GM19025 (cell line): ENCODE results near the gene HBE1.

Experiments used
- ATAC-seq: cut with Tn5 transposase; IDR thresholded peaks from one replicate; pipeline ENCODE4 v1.9.1; 2021; ENCODE audit warnings: mild to moderate bottlenecking, low read depth, moderate library complexity; ENCODE audit not compliant: unreplicated experiment

The HBE1 gene

GRCh38 chr11:5238486-5238885, 31.3 kb downstream of the HBE1 start:
- ATAC-seq: no peak

- no peak for ATAC-seq
These were observed 32.3 kb downstream of the HBE1 start for GRCh38 chr11:5237420-5237819.

- no peak for ATAC-seq
These were observed 34.2 kb downstream of the HBE1 start for GRCh38 chr11:5235364-5236095.

GRCh38 chr11:5234381-5234834, 35.3 kb downstream of the HBE1 start, which contains the start of gene HBD:
Gene HBD (minus strand): TSS chr11:5234483. CDS start chr11:5234433, 50 bp downstream.
- ATAC-seq: no peak

GRCh38 chr11:5233307-5233706, 36.4 kb downstream of the HBE1 start:
- no peak for ATAC-seq

- ATAC-seq: no peak
These were observed 36.9 kb downstream of the HBE1 start for GRCh38 chr11:5232821-5233220.

- no peak for ATAC-seq
These were observed 37.6 kb downstream of the HBE1 start for GRCh38 chr11:5232176-5232575.

GRCh38 chr11:5231111-5231510, 38.6 kb downstream of the HBE1 start:
- ATAC-seq: no peak

GRCh38 chr11:5230266-5230665, 39.5 kb downstream of the HBE1 start:
- ATAC-seq: no peak

- ATAC-seq: no peak
These were observed 39.9 kb downstream of the HBE1 start for GRCh38 chr11:5229796-5230195.

GRCh38 chr11:5229356-5229755, 40.4 kb downstream of the HBE1 start:
- ATAC-seq: no peak

GRCh38 chr11:5228124-5228523, 41.6 kb downstream of the HBE1 start:
- ATAC-seq: no peak

- ATAC-seq: no peak
These were observed 42.1 kb downstream of the HBE1 start for GRCh38 chr11:5227681-5228080.

- ATAC-seq: no peak
These were observed 42.9 kb downstream of the HBE1 start, which contains the start of gene HBB for GRCh38 chr11:5226732-5227310. Gene HBB (minus strand): TSS chr11:5227071. CDS start chr11:5227021, 50 bp downstream.

GRCh38 chr11:5225480-5225871, 44.3 kb downstream of the HBE1 start:
- no peak for ATAC-seq

GRCh38 chr11:5224538-5225479, 44.9 kb downstream of the HBE1 start:
- no peak for ATAC-seq

- ATAC-seq: no peak
These were observed 46.1 kb downstream of the HBE1 start for GRCh38 chr11:5223686-5224085.

- no peak for ATAC-seq
These were observed 46.6 kb downstream of the HBE1 start for GRCh38 chr11:5223146-5223545.
